HepG2 (cell line): ENCODE data around the gene AIP. TPM values are rescaled to one million over a fixed set of nuclear protein-coding genes. Genes with fewer than 3 reads are reported as not detected.

Experiments
- ETV6 ChIP-seq: sonication (generic); formaldehyde crosslinking; conservative IDR thresholded peaks from 2 replicates; pipeline ENCODE4 v1.4.0; 2020; ENCODE audit warnings: missing genetic modification reagents
- NKX3-1 ChIP-seq: sonication (generic); formaldehyde crosslinking; IDR thresholded peaks from 2 replicates; pipeline ENCODE4 v1.5.0; 2020; ENCODE audit warnings: missing genetic modification reagents
- NR2F1 ChIP-seq, 2 experiments: fragments of 450-650 bp in 1 of 2; formaldehyde crosslinking in 1 of 2; IDR thresholded peaks; 2 replicates each; pipeline versions ENCODE4 v1.5.0 to v1.6.1; 2016 to 2020; ENCODE audit warnings: mild to moderate bottlenecking in 1 of 2, missing compliant biosample characterization in 1 of 2, missing genetic modification reagents in 1 of 2, moderate library complexity in 1 of 2
- SRY ChIP-seq: sonication (generic); formaldehyde crosslinking; IDR thresholded peaks from 2 replicates; pipeline ENCODE4 v1.8.0; 2022; ENCODE audit warnings: mild to moderate bottlenecking, missing genetic modification reagents
- TARDBP ChIP-seq: sonication (generic); formaldehyde crosslinking; IDR thresholded peaks from 2 replicates; pipeline ENCODE4 v1.8.0; 2022; ENCODE audit warnings: mild to moderate bottlenecking, missing genetic modification reagents
- THYN1 ChIP-seq: sonication (generic); formaldehyde crosslinking; IDR thresholded peaks from 2 replicates; pipeline ENCODE4 v1.8.1; 2023; ENCODE audit warnings: low read depth, mild to moderate bottlenecking, moderate library complexity, missing genetic modification reagents, borderline replicate concordance
- TOPORS ChIP-seq: sonication (generic); formaldehyde crosslinking; IDR thresholded peaks from 2 replicates; pipeline ENCODE4 v1.8.0; 2023; ENCODE audit warnings: mild to moderate bottlenecking, missing genetic modification reagents
- ZMYM2 ChIP-seq: sonication (generic); formaldehyde crosslinking; IDR thresholded peaks from 2 replicates; pipeline ENCODE4 v1.8.0; 2022; ENCODE audit warnings: mild to moderate bottlenecking, missing genetic modification reagents
- polyA plus RNA-seq, 8 experiments: library from polyadenylated mRNA; depleted of rRNA in 3 of 8; stranded (reverse) in 7 of 8; unstranded in 1 of 8; fragments of >200 nt; fragmentation: Illumina TruSeq in 4 of 8; extraction: Trizol in 4 of 8; gene quantifications; 2 replicates each; pipeline versions ENCODE4 v1.2.1 to v1.2.3, GENCODE V29; 2011 to 2016; ENCODE audit warnings: low read depth in 4 of 8, missing spikeins in 1 of 8, mixed read lengths in 1 of 8; ENCODE audit not compliant: insufficient read depth in 1 of 8
- total RNA-seq, 5 experiments: library from RNA; depleted of rRNA; stranded (reverse); fragments of >200 nt; fragmentation: Illumina TruSeq; extraction: Trizol; gene quantifications; 2 replicates each; pipeline ENCODE4 v1.2.3, GENCODE V29; 2016; ENCODE audit warnings: low read depth in 1 of 5
- TF ChIP-seq, protein P1 (sequence below): sonication (generic); formaldehyde crosslinking; IDR thresholded peaks from 2 replicates; pipeline ENCODE4 v1.5.1; 2020; ENCODE audit warnings: mild to moderate bottlenecking, missing genetic modification reagents, borderline replicate concordance
- TF ChIP-seq, protein P2 (sequence below): sonication (generic); formaldehyde crosslinking; IDR thresholded peaks from 2 replicates; pipeline ENCODE4 v1.5.0; 2020; ENCODE audit warnings: missing genetic modification reagents
- TF ChIP-seq, protein P3 (sequence below): sonication (generic); formaldehyde crosslinking; IDR thresholded peaks from 2 replicates; pipeline ENCODE4 v1.4.0; 2020; ENCODE audit warnings: low read depth, missing genetic modification reagents
- TF ChIP-seq, protein P4 (sequence below): sonication (generic); formaldehyde crosslinking; IDR thresholded peaks from 2 replicates; pipeline ENCODE4 v1.4.0; 2020; ENCODE audit warnings: missing genetic modification reagents
- TF ChIP-seq, protein P5 (sequence below): sonication (generic); formaldehyde crosslinking; IDR thresholded peaks from 2 replicates; pipeline ENCODE4 v1.4.0; 2020; ENCODE audit warnings: missing genetic modification reagents, borderline replicate concordance

The AIP gene
- total and polyA plus RNA-seq, 2 of the 13 experiments (the other 11 are each of a cell fraction or from before 2014, with no cell fraction given), result 51.8 to 110 TPM

DNA sequence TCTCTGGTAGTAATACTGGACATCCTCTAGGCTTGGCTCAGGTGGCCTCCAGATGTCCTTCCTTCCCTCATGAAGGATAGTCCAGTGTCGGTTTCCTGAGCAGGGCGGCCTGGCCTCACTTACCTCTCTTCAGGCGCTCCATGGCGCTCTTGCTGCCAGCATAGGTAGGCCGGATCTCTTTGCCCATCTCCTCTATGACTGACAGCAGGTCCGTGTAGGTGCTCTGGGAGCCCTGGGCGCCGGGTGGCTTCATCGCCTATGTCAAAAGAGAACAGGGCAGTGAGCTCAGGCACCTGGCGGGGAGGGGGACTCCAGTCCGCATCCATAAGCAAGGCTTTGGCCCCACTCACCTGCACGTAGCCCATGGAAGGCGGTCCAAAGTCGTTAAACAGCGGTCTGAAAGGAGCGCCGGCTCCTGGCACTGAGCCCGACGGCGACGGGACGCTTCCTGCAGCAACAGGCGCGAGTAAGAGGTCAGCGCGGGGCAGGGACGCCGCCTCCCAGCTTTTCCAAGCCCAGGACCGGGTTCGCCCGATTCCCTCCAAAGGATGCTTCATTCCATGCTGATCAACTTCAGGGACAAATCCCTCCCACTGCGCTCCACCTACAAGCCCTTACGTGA is 24.5 kb downstream of the AIP start (continued):
- TF ChIP-seq TARDBP (no peak), ETV6 (CRISPR knock-in tag) (no peak), ZMYM2 (no peak), SRY (CRISPR knock-in tag) (no peak), THYN1 (no peak), NKX3-1 (CRISPR knock-in tag) (no peak), TOPORS (CRISPR knock-in tag) (no peak), NR2F1 (CRISPR knock-in tag; IDR thresholded peaks at IDR 0.05) (no peak)
- TF ChIP-seq, protein P1, sequence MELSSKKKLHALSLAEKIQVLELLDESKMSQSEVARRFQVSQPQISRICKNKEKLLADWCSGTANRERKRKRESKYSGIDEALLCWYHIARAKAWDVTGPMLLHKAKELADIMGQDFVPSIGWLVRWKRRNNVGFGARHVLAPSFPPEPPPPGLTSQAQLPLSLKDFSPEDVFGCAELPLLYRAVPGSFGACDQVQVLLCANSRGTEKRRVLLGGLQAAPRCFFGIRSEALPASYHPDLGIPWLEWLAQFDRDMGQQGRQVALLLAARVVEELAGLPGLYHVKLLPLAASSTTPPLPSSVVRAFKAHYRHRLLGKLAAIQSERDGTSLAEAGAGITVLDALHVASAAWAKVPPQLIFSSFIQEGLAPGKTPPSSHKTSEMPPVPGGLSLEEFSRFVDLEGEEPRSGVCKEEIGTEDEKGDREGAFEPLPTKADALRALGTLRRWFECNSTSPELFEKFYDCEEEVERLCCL (CRISPR knock-in tag), result no peak
- TF ChIP-seq, protein P2, sequence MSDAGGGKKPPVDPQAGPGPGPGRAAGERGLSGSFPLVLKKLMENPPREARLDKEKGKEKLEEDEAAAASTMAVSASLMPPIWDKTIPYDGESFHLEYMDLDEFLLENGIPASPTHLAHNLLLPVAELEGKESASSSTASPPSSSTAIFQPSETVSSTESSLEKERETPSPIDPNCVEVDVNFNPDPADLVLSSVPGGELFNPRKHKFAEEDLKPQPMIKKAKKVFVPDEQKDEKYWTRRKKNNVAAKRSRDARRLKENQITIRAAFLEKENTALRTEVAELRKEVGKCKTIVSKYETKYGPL (CRISPR knock-in tag), result no peak
- TF ChIP-seq, protein P3, sequence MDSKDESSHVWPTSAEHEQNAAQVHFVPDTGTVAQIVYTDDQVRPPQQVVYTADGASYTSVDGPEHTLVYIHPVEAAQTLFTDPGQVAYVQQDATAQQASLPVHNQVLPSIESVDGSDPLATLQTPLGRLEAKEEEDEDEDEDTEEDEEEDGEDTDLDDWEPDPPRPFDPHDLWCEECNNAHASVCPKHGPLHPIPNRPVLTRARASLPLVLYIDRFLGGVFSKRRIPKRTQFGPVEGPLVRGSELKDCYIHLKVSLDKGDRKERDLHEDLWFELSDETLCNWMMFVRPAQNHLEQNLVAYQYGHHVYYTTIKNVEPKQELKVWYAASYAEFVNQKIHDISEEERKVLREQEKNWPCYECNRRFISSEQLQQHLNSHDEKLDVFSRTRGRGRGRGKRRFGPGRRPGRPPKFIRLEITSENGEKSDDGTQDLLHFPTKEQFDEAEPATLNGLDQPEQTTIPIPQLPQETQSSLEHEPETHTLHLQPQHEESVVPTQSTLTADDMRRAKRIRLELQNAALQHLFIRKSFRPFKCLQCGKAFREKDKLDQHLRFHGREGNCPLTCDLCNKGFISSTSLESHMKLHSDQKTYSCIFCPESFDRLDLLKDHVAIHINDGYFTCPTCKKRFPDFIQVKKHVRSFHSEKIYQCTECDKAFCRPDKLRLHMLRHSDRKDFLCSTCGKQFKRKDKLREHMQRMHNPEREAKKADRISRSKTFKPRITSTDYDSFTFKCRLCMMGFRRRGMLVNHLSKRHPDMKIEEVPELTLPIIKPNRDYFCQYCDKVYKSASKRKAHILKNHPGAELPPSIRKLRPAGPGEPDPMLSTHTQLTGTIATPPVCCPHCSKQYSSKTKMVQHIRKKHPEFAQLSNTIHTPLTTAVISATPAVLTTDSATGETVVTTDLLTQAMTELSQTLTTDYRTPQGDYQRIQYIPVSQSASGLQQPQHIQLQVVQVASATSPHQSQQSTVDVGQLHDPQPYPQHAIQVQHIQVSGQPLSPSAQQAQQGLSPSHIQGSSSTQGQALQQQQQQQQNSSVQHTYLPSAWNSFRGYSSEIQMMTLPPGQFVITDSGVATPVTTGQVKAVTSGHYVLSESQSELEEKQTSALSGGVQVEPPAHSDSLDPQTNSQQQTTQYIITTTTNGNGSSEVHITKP (CRISPR knock-in tag), result no peak
- TF ChIP-seq, protein P4, sequence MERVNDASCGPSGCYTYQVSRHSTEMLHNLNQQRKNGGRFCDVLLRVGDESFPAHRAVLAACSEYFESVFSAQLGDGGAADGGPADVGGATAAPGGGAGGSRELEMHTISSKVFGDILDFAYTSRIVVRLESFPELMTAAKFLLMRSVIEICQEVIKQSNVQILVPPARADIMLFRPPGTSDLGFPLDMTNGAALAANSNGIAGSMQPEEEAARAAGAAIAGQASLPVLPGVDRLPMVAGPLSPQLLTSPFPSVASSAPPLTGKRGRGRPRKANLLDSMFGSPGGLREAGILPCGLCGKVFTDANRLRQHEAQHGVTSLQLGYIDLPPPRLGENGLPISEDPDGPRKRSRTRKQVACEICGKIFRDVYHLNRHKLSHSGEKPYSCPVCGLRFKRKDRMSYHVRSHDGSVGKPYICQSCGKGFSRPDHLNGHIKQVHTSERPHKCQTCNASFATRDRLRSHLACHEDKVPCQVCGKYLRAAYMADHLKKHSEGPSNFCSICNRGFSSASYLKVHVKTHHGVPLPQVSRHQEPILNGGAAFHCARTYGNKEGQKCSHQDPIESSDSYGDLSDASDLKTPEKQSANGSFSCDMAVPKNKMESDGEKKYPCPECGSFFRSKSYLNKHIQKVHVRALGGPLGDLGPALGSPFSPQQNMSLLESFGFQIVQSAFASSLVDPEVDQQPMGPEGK (CRISPR knock-in tag), result 0 out of 2 replicates have a peak, but pooled peaks have one; percentile 7
- TF ChIP-seq, protein P5, sequence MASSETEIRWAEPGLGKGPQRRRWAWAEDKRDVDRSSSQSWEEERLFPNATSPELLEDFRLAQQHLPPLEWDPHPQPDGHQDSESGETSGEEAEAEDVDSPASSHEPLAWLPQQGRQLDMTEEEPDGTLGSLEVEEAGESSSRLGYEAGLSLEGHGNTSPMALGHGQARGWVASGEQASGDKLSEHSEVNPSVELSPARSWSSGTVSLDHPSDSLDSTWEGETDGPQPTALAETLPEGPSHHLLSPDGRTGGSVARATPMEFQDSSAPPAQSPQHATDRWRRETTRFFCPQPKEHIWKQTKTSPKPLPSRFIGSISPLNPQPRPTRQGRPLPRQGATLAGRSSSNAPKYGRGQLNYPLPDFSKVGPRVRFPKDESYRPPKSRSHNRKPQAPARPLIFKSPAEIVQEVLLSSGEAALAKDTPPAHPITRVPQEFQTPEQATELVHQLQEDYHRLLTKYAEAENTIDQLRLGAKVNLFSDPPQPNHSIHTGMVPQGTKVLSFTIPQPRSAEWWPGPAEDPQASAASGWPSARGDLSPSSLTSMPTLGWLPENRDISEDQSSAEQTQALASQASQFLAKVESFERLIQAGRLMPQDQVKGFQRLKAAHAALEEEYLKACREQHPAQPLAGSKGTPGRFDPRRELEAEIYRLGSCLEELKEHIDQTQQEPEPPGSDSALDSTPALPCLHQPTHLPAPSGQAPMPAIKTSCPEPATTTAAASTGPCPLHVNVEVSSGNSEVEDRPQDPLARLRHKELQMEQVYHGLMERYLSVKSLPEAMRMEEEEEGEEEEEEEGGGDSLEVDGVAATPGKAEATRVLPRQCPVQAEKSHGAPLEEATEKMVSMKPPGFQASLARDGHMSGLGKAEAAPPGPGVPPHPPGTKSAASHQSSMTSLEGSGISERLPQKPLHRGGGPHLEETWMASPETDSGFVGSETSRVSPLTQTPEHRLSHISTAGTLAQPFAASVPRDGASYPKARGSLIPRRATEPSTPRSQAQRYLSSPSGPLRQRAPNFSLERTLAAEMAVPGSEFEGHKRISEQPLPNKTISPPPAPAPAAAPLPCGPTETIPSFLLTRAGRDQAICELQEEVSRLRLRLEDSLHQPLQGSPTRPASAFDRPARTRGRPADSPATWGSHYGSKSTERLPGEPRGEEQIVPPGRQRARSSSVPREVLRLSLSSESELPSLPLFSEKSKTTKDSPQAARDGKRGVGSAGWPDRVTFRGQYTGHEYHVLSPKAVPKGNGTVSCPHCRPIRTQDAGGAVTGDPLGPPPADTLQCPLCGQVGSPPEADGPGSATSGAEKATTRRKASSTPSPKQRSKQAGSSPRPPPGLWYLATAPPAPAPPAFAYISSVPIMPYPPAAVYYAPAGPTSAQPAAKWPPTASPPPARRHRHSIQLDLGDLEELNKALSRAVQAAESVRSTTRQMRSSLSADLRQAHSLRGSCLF, result no peak
